Measurements from ENCODE around the gene USP31.

The USP31 gene

DNA sequence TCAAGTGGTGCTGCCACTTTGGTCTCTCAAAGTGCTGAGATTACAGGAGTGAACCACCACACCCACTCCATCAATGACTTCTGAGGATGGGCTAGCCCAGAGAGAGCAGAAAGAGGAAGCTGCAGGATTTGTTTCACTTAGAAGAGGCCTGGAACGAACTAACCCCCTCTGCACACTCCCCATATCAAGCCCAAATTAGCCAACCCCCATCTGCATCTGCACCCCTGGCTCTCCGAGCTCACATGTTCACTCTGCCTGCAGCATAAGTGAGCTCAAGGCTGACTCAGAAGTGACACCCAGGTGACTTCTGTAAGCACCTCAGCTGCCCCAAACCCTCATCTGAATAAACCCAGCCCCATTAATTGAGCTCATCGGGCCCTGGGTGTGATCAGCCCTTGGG, 38.1 kb upstream of the USP31 start:
- H3K4me3 ChIP-seq (ENCODE audit: low read length): no peak overlapping the region
- no peak for TF ChIP-seq CTCF (conservative IDR thresholded peaks at IDR 0.05; ENCODE audit: low read depth, low read length)
- DNase-seq (ENCODE audit: low read depth): no peak

GRCh38 chr16:23186171-23186570, 36.9 kb upstream of the USP31 start:
- H3K4me3 ChIP-seq (ENCODE audit: low read length): no peak overlapping the region
- no peak for DNase-seq (ENCODE audit: low read depth)
- TF ChIP-seq CTCF (conservative IDR thresholded peaks at IDR 0.05; ENCODE audit: low read depth, low read length): no peak

DNA sequence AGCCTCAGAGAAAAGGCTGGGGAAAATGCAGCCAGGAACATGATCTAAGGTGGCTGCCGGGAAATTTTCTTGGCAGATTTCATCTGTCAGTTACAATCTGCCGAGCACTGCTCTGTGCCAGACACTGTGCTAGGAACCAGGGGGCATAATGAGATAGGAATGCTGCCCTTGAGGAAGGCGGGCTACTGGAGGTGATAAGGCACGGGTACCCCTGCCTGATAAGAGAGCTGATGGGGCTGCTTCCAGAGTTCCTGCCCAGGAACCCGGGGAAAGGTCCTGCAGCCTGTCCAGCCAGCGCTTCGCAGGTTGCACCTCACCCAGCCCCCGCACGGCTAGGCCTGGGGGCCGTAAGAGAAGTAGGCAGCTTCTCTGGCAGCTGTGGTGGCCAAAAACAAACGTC, 36.4 kb upstream of the USP31 start:
- H3K4me3 ChIP-seq (ENCODE audit: low read length): no peak overlapping the region
- no peak for DNase-seq (ENCODE audit: low read depth)
- TF ChIP-seq CTCF (conservative IDR thresholded peaks at IDR 0.05; ENCODE audit: low read depth, low read length): no peak

DNA sequence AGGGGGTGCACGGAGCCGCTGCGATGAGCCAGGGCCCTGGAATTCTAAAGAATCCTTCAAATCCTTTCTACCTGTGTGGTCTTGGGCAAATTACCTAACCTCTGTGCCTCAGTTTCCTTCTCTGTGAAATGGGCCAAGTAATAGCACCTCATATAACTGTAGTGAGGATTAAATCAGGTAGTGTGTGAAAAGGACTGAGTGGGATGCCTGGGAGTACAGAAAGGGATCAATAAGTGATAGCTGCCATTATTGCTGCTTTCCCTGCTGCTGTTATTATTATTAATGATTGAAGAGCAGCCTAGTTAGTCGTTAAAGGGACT, 34.3 kb upstream of the USP31 start:
- no peak for TF ChIP-seq CTCF (conservative IDR thresholded peaks at IDR 0.05; ENCODE audit: low read depth, low read length)
- H3K4me3 ChIP-seq (ENCODE audit: low read length): no peak overlapping the region
- no peak for DNase-seq (ENCODE audit: low read depth)

- peak within 1 kb of the TSS; percentile 16 for H3K4me3 ChIP-seq (ENCODE audit: low read length)
- TF ChIP-seq CTCF (conservative IDR thresholded peaks at IDR 0.05; ENCODE audit: low read depth, low read length): no peak
- no peak for DNase-seq (ENCODE audit: low read depth)
Observed at GRCh38 chr16:23182679-23183542, 33.7 kb upstream of the USP31 start, which contains the start of gene SCNN1G. TSS of gene SCNN1G (plus strand) at chr16:23182745. CDS start at chr16:23186272, 3,527 bp downstream.

DNA sequence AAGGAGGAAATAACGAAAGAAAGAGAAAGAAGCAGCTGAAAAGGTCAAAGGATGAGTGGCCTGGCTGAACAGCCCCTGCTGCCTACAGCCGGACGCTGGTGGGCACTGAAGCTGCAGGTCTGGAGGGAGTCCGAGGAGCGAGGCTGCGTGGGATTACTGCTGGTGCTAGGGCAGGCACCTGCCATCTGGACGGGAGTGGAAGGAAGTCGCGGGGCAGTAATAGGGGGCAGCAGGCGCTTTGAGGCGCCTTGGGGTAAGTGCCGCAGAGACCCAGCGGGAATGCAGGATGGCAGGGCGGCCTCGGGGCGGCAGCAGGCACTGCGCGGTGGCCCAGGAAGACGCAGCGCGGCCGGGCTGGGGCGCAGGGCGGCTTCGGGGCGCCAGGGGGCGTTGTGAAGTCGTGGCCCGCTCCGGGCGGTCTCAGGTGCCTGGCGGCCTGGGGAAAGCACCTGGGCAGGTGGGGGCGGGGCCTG, 33.0 kb upstream of the USP31 start:
- peak; percentile 82 for TF ChIP-seq CTCF (conservative IDR thresholded peaks at IDR 0.05; ENCODE audit: low read depth, low read length)
- no peak overlapping the region for H3K4me3 ChIP-seq (ENCODE audit: low read length)

GRCh38 chr16:23181506-23181905, 32.3 kb upstream of the USP31 start:
- no peak for TF ChIP-seq CTCF (conservative IDR thresholded peaks at IDR 0.05; ENCODE audit: low read depth, low read length)
- no peak overlapping the region for H3K4me3 ChIP-seq (ENCODE audit: low read length)

More for the DNA sequence above, 33.0 kb upstream of the USP31 start:
- peak; percentile 5 for DNase-seq (ENCODE audit: low read depth)

More at GRCh38 chr16:23181506-23181905, 32.3 kb upstream of the USP31 start:
- DNase-seq (ENCODE audit: low read depth): no peak
